Psoas muscle (tissue), 8 donors: Measurements from ENCODE around the gene DGCR2. TPM values are rescaled to one million over a fixed set of nuclear protein-coding genes. Genes with fewer than 3 reads are reported as not detected.
A peak's percentile ranks its signal among the peaks of the same experiment; 100 is the strongest.

Experiments
- ATAC-seq, 4 donors: fragments of 200-7000 bp; cut with Tn5 transposase; one replicate each; pipeline ENCODE4 v1.9.1; 2020; ENCODE audit warnings: moderate library complexity in 3 of 4, mild to moderate bottlenecking in 2 of 4
- DNase-seq, 2 donors: peaks; one replicate each; pipeline ENCODE4 v3.0.0-alpha.2; 2020
- H3K27ac ChIP-seq: fragments of 200-600 bp; one replicate; pipeline ENCODE4 v1.8.0; 2022
- H3K27me3 ChIP-seq, 3 donors: fragments of 200-600 bp in 1 of 3; one replicate each; pipeline versions ENCODE4 v1.6.1 to v1.8.0; 2013 to 2022; ENCODE audit warnings: low read length in 2 of 3, mild to moderate bottlenecking in 2 of 3, moderate library complexity in 1 of 3; ENCODE audit not compliant: insufficient read depth in 3 of 3
- H3K36me3 ChIP-seq, 2 donors: fragments of 200-600 bp in 1 of 2; one replicate each; pipeline versions ENCODE4 v1.6.1 to v1.8.0; 2013 to 2022; ENCODE audit warnings: low read depth in 1 of 2, mild to moderate bottlenecking in 1 of 2, moderate library complexity in 1 of 2; ENCODE audit not compliant: insufficient read depth in 1 of 2
- H3K4me1 ChIP-seq: fragments of 200-600 bp; one replicate; pipeline ENCODE4 v1.8.0; 2022
- H3K4me3 ChIP-seq: fragments of 200-600 bp; one replicate; pipeline ENCODE4 v1.8.0; 2022; ENCODE audit warnings: mild to moderate bottlenecking
- H3K9me3 ChIP-seq: fragments of 200-600 bp; one replicate; pipeline ENCODE4 v1.8.0; 2022
- WGBS, 3 donors: extraction: QIAGEN DNeasy Blood & Tissue Kit; methylation state at CpG; one replicate each; pipeline versions ENCODE4 v1.1.6 to v1.1.7; 2013; 5-methylcytosine and 5-hydroxymethylcytosine counted together
- intact Hi-C, 2 donors: fragments of 100-400 bp; cut with DNase I; formaldehyde crosslinking; loops; one replicate each; pipeline versions ENCODE4 v1.11.0 to v1.14.2; 2022
- polyA plus RNA-seq, 3 donors: library from polyadenylated mRNA; stranded (reverse); fragments of 200-250 nt; gene quantifications; one replicate each; pipeline ENCODE4 v1.2.3, GENCODE V29; 2013
- total RNA-seq, 4 donors: library from RNA; stranded (reverse); fragmentation: NEBNext Ultra II Directional in 2 of 4; extraction: Animal tissue kit (Norgen Biotek cat#: 25700) in 2 of 4; gene quantifications; one replicate each; pipeline versions ENCODE4 v1.2.1 to v1.2.4, GENCODE V29; 2021 to 2023
- TF ChIP-seq, protein P1 (sequence below): fragments of 200-600 bp; IDR thresholded peaks from one replicate; pipeline ENCODE4 v1.8.0; 2022; ENCODE audit warnings: antibody characterized with exemption
- donor health status: healthy with polysubstance abuse.
- donor health status: DM: no; HTN: no; CAD: no; lungs with moderate emphysema.
- donor health status: Bipolar disorder and iron deficiency.
- donor health status: healthy.
- donor health status: DM: yes; HTN: yes; CAD: no.
- donor health status: DM: no; HTN: no; CAD: no.
- donor health status: DM: no; HTN: no; CAD: no.
- donor health status: DM: yes; HTN: yes; CAD: no.

DGCR2 gene
- total and polyA plus RNA-seq, 7 donors = 13.1 to 27.6 (median 24.5) TPM

DNA sequence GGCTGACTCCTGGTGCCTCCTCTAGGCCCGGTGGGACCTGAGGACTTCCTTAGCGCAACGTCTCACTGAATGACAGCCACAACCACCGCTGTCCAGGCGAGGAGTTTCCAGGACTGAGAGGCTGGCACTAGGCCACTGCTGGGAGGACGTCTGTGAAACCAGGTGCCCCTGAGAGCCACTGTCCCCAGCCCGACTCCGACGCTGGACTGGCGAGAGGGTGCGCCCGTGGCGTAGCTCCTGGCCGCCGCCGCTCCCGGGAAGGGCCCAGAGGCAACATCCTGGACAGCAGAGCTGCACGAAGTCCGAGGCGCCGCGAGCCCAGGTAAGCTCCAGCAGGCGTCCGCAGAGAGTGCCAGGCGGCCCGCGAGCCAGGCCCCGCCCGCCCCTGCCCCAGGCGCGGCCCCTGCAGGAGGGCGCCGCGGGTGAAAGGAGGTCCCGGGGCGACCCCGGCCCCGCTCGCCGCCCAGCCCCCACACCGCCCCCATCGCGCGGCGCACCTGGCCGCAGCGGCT is 525 bp downstream of the DGCR2 start:
- Histone ChIP-seq H3K4me3 (peak overlapping the region; percentile 90), H3K36me3 (no peaks in the 10 kb centered on the region), H3K27ac (peak overlapping the region; percentile 93), H3K27me3 (no peaks in the 10 kb centered on the region), H3K9me3 (no peaks in the 10 kb centered on the region), H3K4me1 (peaks cover 53% of the 10 kb centered on the region)
- intact Hi-C loops = loop anchor here (1.0 to 5.0 kb wide), 2 partner anchors 34 to 311 kb away; partner anchors contain the start of gene MRPL40 (in 1 of the 2)
- peak; percentile 74 to 90 for DNase-seq
- 0 to 1% (median 1%) methylated on average over 17 to 47 of the region's 47 CpGs for WGBS, 3 donors
- peak; percentile 59 to 72 (median 66) for ATAC-seq
- TF ChIP-seq, protein P1, sequence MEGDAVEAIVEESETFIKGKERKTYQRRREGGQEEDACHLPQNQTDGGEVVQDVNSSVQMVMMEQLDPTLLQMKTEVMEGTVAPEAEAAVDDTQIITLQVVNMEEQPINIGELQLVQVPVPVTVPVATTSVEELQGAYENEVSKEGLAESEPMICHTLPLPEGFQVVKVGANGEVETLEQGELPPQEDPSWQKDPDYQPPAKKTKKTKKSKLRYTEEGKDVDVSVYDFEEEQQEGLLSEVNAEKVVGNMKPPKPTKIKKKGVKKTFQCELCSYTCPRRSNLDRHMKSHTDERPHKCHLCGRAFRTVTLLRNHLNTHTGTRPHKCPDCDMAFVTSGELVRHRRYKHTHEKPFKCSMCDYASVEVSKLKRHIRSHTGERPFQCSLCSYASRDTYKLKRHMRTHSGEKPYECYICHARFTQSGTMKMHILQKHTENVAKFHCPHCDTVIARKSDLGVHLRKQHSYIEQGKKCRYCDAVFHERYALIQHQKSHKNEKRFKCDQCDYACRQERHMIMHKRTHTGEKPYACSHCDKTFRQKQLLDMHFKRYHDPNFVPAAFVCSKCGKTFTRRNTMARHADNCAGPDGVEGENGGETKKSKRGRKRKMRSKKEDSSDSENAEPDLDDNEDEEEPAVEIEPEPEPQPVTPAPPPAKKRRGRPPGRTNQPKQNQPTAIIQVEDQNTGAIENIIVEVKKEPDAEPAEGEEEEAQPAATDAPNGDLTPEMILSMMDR = no peak

DNA sequence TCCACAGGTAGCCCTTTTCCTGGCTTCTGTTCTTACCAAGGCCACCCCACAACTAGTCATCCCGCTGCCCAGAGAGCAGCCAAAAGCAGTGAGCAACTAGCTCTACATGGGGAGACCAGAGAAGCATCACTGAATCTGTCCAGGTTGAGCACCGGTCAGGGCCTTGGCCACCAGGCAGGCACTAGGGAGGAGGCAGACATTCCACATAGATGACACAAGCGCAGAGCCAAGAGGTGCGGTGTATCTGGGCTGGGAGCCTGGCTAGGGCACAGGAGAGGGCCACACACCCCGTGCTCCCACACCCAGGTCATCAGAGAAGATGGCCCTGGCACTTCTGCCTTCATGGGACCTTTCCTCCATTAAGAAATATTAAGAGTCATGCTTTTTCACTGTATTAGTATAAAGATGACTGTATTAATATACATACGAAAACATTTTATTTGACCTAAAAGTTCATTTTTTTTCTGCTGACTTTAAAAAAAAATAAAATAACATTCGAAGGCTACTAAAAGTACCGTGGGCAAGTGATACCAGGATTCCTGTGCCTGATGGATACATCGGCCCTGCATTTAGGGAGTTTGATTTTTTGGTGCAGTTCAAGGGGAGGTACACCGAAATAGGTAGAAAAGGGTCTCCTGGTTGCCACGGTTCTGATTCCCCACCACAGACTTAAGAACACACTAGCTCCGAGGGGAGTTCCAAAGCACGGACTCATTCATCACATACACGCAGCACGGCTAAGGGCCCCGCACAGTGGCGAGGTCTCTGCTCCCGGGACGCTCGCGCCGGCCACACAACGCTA is 1.2 kb downstream of the DGCR2 start:
- TF ChIP-seq, protein P1 = no peak
- 12 to 16% (median 12%) methylated on average over 23 of the region's 23 CpGs for WGBS, 3 donors
- H3K36me3 ChIP-seq = no peaks in the 10 kb centered on the region
- H3K27ac ChIP-seq = peak overlapping the region; percentile 93
- DNase-seq = no peak
- peak overlapping the region; percentile 90 for H3K4me3 ChIP-seq
- peaks cover 60% of the 10 kb centered on the region for H3K4me1 ChIP-seq
- H3K27me3 ChIP-seq = no peaks in the 10 kb centered on the region
- peak; percentile 47 to 67 (median 52) for ATAC-seq
- no peaks in the 10 kb centered on the region for H3K9me3 ChIP-seq
- intact Hi-C loops = loop anchor here in 1 of 2 donors (5.0 kb wide), 1 partner anchor 34 kb away; no protein-coding TSS in a partner anchor

DNA sequence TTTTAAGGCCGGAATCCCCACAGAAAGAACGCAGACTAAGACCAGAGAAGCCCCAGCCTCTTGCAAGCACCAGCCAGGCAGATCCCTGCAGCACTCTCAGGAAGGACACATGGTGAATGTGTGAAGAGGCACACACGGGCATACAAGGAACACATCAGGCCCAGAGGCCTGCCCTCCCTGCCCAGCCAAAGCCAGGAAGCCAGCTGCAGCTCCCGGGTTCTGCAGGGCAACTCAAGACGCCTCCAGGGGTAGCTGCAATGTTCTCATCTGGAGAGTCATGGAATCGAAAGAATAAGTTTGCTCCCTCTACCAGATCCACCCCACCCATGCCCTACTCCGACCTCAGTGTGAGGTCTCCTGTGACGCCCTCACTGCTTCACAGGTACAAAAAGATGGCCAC is 2.3 kb downstream of the DGCR2 start:
- Histone ChIP-seq H3K27ac (peak overlapping the region; percentile 93), H3K4me1 (peaks cover 71% of the 10 kb centered on the region), H3K4me3 (no peak overlapping the region), H3K27me3 (no peaks in the 10 kb centered on the region), H3K9me3 (no peaks in the 10 kb centered on the region), H3K36me3 (peaks cover 0 to 5% of the 10 kb centered on the region in 2 donors)
- intact Hi-C loops = loop anchor here in 1 of 2 donors (5.0 kb wide), 1 partner anchor 33 kb away; no protein-coding TSS in a partner anchor
- WGBS, 3 donors = 70 to 80% (median 77%) methylated on average over 8 of the region's 8 CpGs
- no peak for DNase-seq
- no peak for ATAC-seq
- TF ChIP-seq, protein P1 = no peak

DNA sequence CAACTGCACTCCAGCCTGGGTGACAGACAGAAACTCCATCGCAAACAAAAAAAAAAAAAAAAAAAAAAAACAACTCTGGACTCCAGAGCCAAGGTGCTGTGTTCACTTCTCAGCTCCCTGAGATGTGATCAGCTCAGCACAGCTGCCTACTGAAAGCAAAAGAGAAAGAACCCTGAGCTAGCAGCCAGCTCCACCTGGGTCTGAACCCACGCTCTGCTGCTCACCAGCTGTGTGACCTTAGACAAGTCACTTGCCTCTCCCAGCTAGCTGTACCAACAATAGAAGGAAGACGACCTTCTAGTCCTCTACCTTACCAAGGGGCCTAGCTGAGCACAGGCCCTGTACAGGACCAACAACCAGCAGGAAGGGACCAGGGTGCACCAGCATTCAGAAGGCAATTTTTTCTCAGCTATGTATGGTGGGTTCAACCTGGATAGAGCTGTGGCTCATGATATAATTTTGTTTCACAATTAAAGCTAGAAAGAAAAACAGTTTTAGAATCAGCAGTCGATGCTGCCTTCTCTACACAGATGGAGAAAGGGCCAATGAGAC is 3.8 kb downstream of the DGCR2 start:
- no peaks in the 10 kb centered on the region for H3K9me3 ChIP-seq

More for the DNA sequence above, 3.8 kb downstream of the DGCR2 start:
- TF ChIP-seq, protein P1 = no peak
- Histone ChIP-seq H3K27me3 (no peaks in the 10 kb centered on the region), H3K4me3 (no peak overlapping the region), H3K27ac (no peak overlapping the region), H3K4me1 (peaks cover 82% of the 10 kb centered on the region), H3K36me3 (peaks cover 0 to 5% of the 10 kb centered on the region in 2 donors)
- 81 to 84% (median 81%) methylated on average over 4 of the region's 4 CpGs for WGBS, 3 donors
- no peak for DNase-seq
- no peak for ATAC-seq
- intact Hi-C loops = no loop called here
